Skeletal muscle tissue (tissue), 4 donors: ENCODE data around the gene PLEKHH1. TPM values are rescaled to one million over a fixed set of nuclear protein-coding genes. Genes with fewer than 3 reads are reported as not detected.

Experiments used
- H3K27ac ChIP-seq: one replicate; pipeline ENCODE4 v1.7.0; 2013; ENCODE audit warnings: mild to moderate bottlenecking, low read depth, low read length, inconsistent platforms
- H3K27me3 ChIP-seq, 3 donors: one replicate each; pipeline ENCODE4 v1.7.0; 2013; ENCODE audit warnings: low read length in 3 of 3; ENCODE audit not compliant: control insufficient read depth in 3 of 3, insufficient read depth in 3 of 3
- H3K36me3 ChIP-seq, 3 donors: one replicate each; pipeline ENCODE4 v1.7.0; 2013; ENCODE audit warnings: low read length in 3 of 3; ENCODE audit not compliant: control insufficient read depth in 3 of 3, insufficient read depth in 3 of 3
- H3K4me1 ChIP-seq, 3 donors: one replicate each; pipeline ENCODE4 v1.7.0; 2013; ENCODE audit warnings: low read length in 3 of 3, mild to moderate bottlenecking in 3 of 3; ENCODE audit not compliant: control insufficient read depth in 3 of 3, insufficient read depth in 3 of 3
- H3K4me3 ChIP-seq, 3 donors: one replicate each; pipeline ENCODE4 v1.7.0; 2013; ENCODE audit warnings: low read length in 3 of 3
- H3K9ac ChIP-seq, 3 donors: one replicate each; pipeline ENCODE4 v1.7.0; 2013; ENCODE audit warnings: low read length in 3 of 3, mild to moderate bottlenecking in 3 of 3, moderate library complexity in 2 of 3, low read depth in 1 of 3
- H3K9me3 ChIP-seq, 3 donors: one replicate each; pipeline ENCODE4 v1.7.0; 2013; ENCODE audit warnings: low read length in 3 of 3; ENCODE audit not compliant: control insufficient read depth in 3 of 3
- total RNA-seq: library from RNA; depleted of rRNA; stranded (reverse); fragments of >200 nt; gene quantifications from one replicate; pipeline ENCODE4 v1.2.3, GENCODE V29; 2014
- donor health status: Osteomylitis.

PLEKHH1 gene
- total RNA-seq, 1 donor from 2014 or later, result 1.6 TPM

GRCh38 chr14:67516676-67517075 is 16.4 kb upstream of the PLEKHH1 start:
- no peak overlapping the region for H3K4me3 ChIP-seq
- H3K27me3 ChIP-seq, result peaks cover 0 to 7% (median 3%) of the 10 kb centered on the region in 3 donors
- H3K9me3 ChIP-seq, result no peaks in the 10 kb centered on the region
- peaks cover 11 to 14% (median 14%) of the 10 kb centered on the region in 3 donors for H3K4me1 ChIP-seq
- H3K27ac ChIP-seq, result no peak overlapping the region
- H3K9ac ChIP-seq, result peak overlapping the region in 1 of 3 donors; percentile 41
- H3K36me3 ChIP-seq, result no peaks in the 10 kb centered on the region

GRCh38 chr14:67517083-67517482 is 16.0 kb upstream of the PLEKHH1 start:
- Histone ChIP-seq H3K27me3 (peaks cover under 1 to 7% (median 3%) of the 10 kb centered on the region in 3 donors), H3K4me1 (peaks cover 11 to 14% (median 14%) of the 10 kb centered on the region in 3 donors), H3K36me3 (no peaks in the 10 kb centered on the region), H3K27ac (no peak overlapping the region), H3K4me3 (no peak overlapping the region), H3K9ac (peak overlapping the region in 1 of 3 donors; percentile 41), H3K9me3 (no peaks in the 10 kb centered on the region)

- peaks cover 9 to 12% (median 11%) of the 10 kb centered on the region in 3 donors for H3K27me3 ChIP-seq
- H3K4me1 ChIP-seq, result peaks cover 6 to 10% (median 10%) of the 10 kb centered on the region in 3 donors
- H3K9ac ChIP-seq, result no peak overlapping the region
- H3K36me3 ChIP-seq, result no peaks in the 10 kb centered on the region
- no peaks in the 10 kb centered on the region for H3K9me3 ChIP-seq
- H3K4me3 ChIP-seq, result no peak overlapping the region
- H3K27ac ChIP-seq, result no peak overlapping the region
These were observed 13.7 kb upstream of the PLEKHH1 start for GRCh38 chr14:67519406-67519805.

DNA sequence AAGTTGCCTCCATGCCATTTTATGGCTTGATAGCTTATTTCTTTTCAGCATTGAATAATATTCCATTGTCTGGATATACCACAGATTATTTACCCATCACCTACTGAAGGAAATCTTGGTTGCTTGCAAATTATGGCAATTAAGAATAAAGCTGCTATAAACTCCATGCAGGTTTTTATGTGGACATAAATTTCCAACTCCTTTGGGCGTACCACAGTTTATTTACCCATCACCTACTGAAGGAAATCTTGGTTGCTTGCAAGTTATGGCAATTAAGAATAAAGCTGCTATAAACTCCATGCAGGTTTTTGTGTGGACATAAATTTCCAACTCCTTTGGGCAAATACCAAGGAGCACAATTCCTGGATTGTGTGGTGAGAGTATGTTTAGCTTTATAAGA is 12.6 kb upstream of the PLEKHH1 start:
- H3K4me3 ChIP-seq, result no peak overlapping the region
- H3K4me1 ChIP-seq, result peaks cover 2 to 6% (median 5%) of the 10 kb centered on the region in 3 donors
- no peak overlapping the region for H3K27ac ChIP-seq
- H3K9me3 ChIP-seq, result no peaks in the 10 kb centered on the region
- H3K27me3 ChIP-seq, result peaks cover 9 to 12% (median 11%) of the 10 kb centered on the region in 3 donors
- H3K36me3 ChIP-seq, result no peaks in the 10 kb centered on the region
- H3K9ac ChIP-seq, result no peak overlapping the region

GRCh38 chr14:67522270-67522669 is 10.8 kb upstream of the PLEKHH1 start:
- Histone ChIP-seq H3K4me3 (no peak overlapping the region), H3K9me3 (no peaks in the 10 kb centered on the region), H3K27me3 (peaks cover 9 to 12% (median 11%) of the 10 kb centered on the region in 3 donors), H3K36me3 (no peaks in the 10 kb centered on the region), H3K9ac (no peak overlapping the region), H3K4me1 (peaks cover 0 to 4% (median 0%) of the 10 kb centered on the region in 3 donors), H3K27ac (no peak overlapping the region)

- H3K27ac ChIP-seq, result no peak overlapping the region
- no peak overlapping the region for H3K4me3 ChIP-seq
- H3K9ac ChIP-seq, result no peak overlapping the region
- no peaks in the 10 kb centered on the region for H3K9me3 ChIP-seq
- H3K4me1 ChIP-seq, result peaks cover 0 to 4% (median 0%) of the 10 kb centered on the region in 3 donors
- no peaks in the 10 kb centered on the region for H3K36me3 ChIP-seq
- peaks cover 5 to 11% (median 9%) of the 10 kb centered on the region in 3 donors for H3K27me3 ChIP-seq
These were observed 9.1 kb upstream of the PLEKHH1 start for GRCh38 chr14:67523764-67524633.

- no peak overlapping the region for H3K9ac ChIP-seq
- no peak overlapping the region for H3K4me3 ChIP-seq
- no peaks in the 10 kb centered on the region for H3K36me3 ChIP-seq
- H3K27ac ChIP-seq, result no peak overlapping the region
- peaks cover 0 to 4% (median 0%) of the 10 kb centered on the region in 3 donors for H3K4me1 ChIP-seq
- peaks cover 5 to 11% (median 9%) of the 10 kb centered on the region in 3 donors for H3K27me3 ChIP-seq
- H3K9me3 ChIP-seq, result no peaks in the 10 kb centered on the region
These were observed 8.5 kb upstream of the PLEKHH1 start for GRCh38 chr14:67524634-67524963.

- Histone ChIP-seq H3K4me1 (peaks cover 0 to 4% (median 0%) of the 10 kb centered on the region in 3 donors), H3K27ac (no peak overlapping the region), H3K9me3 (no peaks in the 10 kb centered on the region), H3K9ac (no peak overlapping the region), H3K36me3 (no peaks in the 10 kb centered on the region), H3K27me3 (peaks cover 5 to 11% (median 9%) of the 10 kb centered on the region in 3 donors), H3K4me3 (no peak overlapping the region)
These were observed 7.7 kb upstream of the PLEKHH1 start for GRCh38 chr14:67525389-67525788.

GRCh38 chr14:67526181-67526580 is 6.9 kb upstream of the PLEKHH1 start:
- Histone ChIP-seq H3K27me3 (peaks cover 5 to 11% (median 6%) of the 10 kb centered on the region in 3 donors), H3K36me3 (no peaks in the 10 kb centered on the region), H3K9me3 (no peaks in the 10 kb centered on the region), H3K4me1 (peaks cover 0 to 4% (median 0%) of the 10 kb centered on the region in 3 donors), H3K27ac (no peak overlapping the region), H3K9ac (no peak overlapping the region), H3K4me3 (no peak overlapping the region)
